Right renal pelvis (tissue), 4 donors: ENCODE data around the gene DDC. TPM values are rescaled to one million over a fixed set of nuclear protein-coding genes. Genes with fewer than 3 reads are reported as not detected.
"Not testable (repeated sequence)": the region's sequence is repeated elsewhere in the genome, so short reads cannot be mapped to it uniquely, and the experiment has no call there.

Source experiments
- DNase-seq, 4 donors: peaks; one replicate each; pipeline ENCODE4 v3.0.0-alpha.2; 2013; ENCODE audit warnings: low read depth in 4 of 4, low spot score in 3 of 4, missing footprints in 1 of 4
- polyA plus RNA-seq, 4 donors: library from polyadenylated mRNA; unstranded; fragments of 120-200 nt; gene quantifications; one replicate each; pipeline ENCODE4 v1.2.1, GENCODE V29; 2013; ENCODE audit not compliant: insufficient read length in 4 of 4

The DDC gene
- polyA plus RNA-seq, 4 donors, result 83.2 to 113 (median 84.9) TPM

GRCh38 chr7:50590535-50590934, 25.3 kb upstream of the DDC start:
- DNase-seq, result no peak

DNA sequence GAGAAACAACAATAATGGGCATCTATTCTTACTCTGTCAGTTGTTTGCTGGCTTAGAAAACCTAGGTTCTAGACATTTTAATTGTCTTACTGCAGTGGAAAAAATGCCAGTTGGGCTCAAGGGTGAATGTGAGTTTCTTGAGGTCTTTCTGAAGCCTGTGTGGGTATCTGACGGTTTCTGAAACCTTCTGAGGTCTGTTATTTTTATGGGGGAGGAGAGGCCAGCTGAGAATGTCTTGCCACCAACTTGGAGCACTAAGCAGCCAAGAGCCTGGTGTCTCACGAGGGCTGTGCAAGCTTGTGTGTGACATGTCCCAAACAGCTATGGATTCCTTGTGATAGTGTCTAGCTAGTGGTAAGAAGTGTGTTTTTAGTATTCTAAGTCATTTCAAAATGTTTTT, 24.2 kb upstream of the DDC start:
- no peak for DNase-seq

DNA sequence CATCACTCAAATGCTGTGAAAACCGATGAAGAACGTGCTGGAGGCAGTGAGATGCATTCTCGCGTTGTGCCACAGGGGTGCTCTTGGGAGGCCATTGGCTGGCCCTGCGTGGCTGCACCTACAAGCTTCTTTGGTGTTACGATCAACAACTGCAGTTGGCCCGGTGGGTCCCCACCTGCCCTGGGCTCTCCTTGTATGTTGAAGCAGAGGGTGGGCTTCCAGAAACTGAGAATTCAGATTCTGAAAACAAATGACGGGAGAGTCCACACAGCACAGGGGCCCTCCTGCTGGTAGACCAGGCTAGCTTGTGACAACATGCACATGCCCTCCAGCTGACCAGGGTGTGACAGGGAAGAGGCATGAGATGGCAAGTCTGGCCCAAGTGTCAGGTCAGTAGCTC, 23.7 kb upstream of the DDC start:
- DNase-seq, result no peak

DNA sequence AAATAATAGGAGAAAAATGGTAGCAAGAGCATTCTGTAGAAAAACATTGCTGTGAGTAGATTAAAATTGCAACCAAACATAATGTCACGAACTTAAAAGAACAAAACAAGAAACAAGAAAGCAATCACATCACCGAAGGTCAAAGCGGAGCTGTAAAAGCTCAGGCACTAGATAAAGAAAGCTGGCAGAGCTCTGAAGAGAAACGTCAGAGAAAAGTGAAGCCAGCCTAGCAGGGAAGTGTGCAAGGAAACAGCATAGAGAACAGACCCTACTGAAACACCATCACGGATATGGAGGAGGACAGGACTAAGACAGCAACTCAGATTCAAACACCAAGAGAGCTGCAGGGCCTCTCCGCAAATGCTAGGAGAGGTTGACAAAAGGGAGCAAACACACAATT, 22.5 kb upstream of the DDC start:
- no peak for DNase-seq

- DNase-seq, result no peak
Observed at GRCh38 chr7:50584793-50585408, 19.7 kb upstream of the DDC start.

DNA sequence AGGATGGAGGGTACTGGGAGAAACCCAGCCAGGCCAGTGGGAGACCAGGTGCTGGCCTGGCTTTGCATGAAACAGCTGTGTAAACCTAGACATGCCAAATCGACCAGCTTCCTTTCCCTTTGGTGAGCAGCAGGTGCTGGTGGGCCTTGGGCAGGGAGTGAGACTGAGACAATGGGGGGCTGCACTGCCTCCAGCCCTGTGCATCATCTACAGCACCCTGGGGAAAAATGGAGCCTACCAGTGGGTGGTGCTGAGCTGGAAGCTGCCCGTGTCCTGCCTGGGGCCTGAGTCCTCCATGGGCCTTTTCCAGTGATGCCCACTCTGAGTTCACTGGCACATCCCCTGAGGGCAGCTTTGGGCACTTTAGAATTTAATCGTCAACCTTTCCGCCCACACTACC, 19.2 kb upstream of the DDC start:
- no peak for DNase-seq

- not testable (repeated sequence) for DNase-seq
Observed at GRCh38 chr7:50583295-50583694, 18.1 kb upstream of the DDC start.

- not testable (repeated sequence) for DNase-seq
Observed at GRCh38 chr7:50582271-50582670, 17.1 kb upstream of the DDC start.

- not testable (repeated sequence) for DNase-seq
Observed at GRCh38 chr7:50580666-50581065, 15.5 kb upstream of the DDC start.

DNA sequence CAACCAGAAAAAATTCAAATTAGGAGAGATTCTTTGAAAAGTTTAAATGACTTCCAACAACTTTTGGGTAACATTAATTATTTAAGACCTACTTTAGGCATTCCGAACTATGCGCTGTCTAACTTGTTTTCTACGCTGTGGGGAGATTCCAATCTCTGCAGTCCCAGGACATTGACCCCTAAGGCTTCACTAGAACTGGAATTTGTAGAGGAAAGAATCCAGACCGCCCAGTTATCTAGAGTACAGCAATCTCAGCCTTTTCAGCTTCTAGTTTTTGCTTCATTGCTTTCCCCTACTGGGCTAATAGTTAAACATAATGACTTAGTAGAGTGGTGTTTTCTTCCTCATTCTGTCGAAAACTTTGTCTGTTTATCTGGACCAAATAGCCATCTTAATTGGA, 14.9 kb upstream of the DDC start:
- DNase-seq, result no peak

DNA sequence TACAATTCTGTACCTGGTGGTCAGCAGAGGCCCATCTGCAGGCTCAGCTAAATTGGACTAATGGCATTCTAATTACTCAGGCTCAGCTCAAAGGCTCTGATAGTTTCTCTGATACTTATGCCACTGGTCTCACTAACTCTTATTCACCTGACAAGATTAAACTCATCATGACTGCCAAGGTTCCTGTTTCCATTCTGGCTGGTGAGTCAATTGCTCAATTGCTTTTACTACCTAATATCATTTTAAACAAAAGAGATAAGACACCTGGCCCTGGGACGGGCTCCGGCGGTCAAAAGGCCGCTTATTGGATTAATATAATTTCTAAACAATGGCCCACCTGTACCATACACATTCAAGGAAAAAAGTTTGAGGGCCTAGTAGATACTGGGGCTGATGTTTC, 12.9 kb upstream of the DDC start:
- not testable (repeated sequence) for DNase-seq

GRCh38 chr7:50577569-50577968, 12.4 kb upstream of the DDC start:
- DNase-seq, result no peak

DNA sequence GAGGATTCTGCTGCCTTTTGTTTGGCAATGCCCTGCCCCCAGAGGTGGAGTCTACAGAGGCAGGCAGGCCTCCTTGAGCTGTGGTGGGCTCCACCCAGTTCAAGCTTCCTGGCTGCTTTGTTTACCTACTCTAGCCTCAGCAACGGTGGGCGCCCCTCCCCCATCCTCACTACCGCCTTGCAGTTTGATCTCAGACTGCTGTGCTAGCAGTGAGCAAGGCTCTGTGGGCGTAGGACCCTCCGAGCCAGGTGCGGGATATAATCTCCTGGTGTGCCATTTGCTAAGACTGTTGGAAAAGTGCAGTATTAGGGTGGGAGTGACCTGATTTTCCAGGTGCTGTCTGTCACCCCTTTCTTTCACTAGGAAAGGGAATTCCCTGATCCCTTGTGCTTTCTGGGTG, 11.2 kb upstream of the DDC start:
- not testable (repeated sequence) for DNase-seq

DNA sequence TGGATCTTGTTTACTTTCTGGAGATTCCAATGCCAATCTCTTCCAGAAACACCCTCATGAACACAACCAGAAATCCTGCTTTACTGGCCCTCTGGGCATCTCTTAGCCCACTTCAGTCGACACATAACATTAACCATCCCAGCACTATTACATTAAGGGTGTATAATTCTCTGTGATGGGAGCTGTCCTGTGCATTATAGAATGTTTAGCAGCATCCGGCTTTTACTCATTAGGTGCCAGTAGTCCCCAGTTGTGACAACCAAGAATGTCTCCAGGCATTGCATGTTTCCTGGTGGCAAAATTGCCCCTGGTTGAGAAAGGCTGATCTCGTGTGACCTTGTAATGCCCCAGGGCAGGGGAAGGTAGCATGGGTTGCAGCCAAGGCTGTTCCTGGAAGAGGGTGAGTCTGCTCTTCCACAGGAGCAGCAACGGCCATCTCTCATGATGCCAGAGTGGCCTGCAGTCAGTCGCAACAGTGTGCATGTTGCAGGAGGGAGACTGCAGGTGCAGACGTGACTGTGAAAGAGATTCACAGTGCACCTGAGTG, 2.6 kb upstream of the DDC start:
- DNase-seq, result no peak

DNA sequence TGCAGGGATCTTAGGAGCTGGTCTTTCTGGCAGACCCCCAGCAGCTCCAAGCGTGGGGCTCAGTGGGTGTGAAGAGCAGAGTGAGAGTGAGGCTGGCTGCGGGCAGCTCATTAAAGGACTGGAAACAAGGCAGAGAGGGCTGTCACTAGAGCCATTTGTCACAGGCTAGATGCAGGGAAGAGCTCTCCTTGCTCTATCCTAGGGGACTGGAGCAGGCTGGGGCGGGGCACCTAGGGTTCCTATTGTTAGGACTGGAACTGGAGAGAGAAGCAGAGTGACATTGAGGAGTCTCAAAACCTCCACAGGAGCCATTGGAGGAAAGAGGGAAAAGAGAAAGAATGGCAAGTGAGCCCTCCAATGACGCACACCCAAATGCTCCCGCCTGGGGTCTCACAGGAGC, 772 bp upstream of the DDC start:
- DNase-seq, result no peak

DNA sequence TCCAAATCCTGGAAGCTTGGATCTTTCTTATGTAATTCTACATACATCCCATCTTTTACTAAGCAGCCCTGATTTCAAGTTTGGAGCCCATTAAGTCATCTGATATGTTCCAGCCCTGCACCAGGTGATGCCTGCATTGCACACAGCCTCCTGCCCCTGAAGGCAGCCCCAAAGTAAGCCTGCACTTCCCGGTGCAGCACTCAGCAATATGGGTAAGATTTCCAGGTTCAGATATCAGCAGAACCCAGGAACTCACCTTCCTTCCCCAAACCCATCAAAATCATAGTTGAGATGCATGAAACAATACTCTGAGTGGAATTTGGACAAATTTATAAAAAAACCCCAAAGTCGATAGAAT, 333 bp upstream of the DDC start:
- no peak for DNase-seq

DNA sequence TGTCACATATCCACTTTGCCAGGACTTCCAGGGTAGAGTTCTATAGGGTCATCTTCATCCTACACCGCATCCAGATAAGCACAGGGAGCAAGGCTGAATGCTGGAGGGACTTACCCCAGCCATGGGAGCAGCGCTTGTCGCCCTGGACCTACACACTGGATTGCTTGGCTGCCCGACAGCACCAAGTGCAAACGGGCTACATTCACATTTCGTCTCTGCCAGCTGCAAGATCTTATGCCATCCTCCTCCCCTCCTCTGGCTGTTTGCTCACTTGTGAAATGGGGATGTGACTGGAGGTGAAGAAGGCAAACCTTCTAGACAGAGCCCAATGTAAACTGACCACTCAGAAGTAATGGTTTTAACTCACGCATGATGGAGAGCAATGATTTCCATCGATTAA, 1.0 kb downstream of the DDC start:
- no peak for DNase-seq

DNA sequence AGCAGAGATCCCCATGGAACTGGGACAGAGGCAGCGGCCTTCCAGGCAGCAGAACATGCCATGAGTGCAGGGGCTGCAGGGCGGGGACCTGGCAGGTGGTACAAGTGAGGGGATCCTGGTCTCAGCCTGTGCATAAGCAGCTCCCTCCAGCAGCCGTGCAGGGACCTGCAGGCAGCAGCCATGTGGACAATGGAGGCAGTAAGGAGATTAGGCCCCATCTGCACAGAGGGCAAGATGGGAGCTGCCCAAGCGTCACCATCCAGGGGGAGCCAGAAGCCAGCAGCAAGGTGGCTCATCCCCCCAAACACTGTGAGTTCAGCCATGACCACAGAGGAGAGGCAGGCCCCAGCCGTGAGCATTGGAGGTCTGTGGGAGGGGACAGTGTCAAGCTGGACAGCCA, 3.1 kb downstream of the DDC start:
- DNase-seq, result no peak

GRCh38 chr7:50560865-50561351, 4.3 kb downstream of the DDC start:
- no peak for DNase-seq

DNA sequence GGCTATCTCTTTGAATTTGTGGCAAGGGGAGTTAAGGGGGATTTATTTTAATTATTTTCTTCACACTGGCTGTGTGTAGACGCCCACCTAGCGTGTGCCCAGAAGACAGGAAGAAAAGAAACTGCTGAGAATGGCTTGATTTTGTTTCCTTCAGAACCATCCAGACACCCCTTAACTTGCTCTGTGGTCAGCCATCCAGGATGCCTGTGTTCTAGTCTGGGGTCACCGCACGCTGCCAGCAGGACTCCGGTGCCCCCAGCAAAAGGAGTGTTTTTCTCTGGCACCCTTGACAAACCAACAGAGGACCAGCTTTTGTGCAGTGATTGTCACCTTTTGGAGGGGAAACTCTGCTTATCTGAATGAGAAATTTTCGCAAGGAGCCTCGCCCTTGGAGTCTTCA, 5.3 kb downstream of the DDC start:
- DNase-seq, result no peak

DNA sequence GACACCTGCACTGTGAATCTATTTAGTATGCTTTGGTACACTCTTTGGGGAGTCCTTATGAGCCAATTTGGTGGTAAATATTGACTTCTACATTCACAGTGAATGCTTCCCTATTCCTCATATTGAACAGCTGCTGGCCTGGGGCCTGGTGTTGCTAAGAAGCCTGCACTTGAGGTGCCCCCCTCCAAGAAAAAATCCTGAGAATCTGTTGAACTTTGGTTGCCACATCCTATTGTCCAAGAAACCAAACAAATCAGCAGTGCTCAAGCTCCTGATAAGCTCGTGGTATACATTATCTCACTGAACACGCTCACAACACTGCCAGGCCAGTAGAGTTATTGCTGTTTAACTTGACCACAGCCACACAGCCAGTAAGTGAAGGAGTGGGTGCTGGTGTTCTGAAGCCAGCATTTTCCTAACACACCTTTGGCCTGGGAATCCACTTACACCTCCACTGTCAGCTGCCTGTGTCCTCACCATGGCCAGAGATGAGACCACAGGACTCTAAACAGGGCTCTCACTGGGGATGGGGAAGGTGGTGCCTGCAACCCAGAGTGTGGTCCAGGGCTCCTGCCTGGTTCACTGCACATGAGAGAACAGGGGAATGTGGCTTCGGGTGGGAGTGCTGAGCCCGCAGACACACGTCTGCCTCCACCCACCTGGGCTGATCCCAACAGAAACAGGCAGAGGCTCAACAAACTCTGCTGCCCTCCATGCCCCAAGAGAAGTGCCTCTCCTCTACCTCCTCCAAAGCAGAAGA, 6.7 kb downstream of the DDC start:
- peak in 1 of 4 donors; percentile 22 for DNase-seq

DNA sequence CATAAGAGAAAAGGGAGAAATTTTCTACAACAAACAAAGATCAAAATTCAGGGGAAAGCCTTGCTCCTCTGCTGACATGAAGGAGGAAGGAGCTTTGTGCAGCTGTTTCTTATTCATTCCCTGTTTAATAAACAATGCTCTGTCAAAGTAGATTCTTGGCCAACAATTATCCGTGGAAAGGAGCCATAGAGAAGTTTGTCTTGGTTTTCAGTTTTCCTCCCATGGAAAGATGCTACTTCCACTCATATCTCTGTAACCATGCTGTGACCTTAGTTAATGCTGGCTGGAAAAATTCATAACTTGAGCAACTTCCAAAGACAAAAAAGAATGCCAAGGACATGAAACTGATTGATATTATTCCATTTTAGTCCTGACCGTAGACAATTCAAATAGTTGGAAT, 8.1 kb downstream of the DDC start:
- DNase-seq, result no peak
